K562 (cell line): Measurements from ENCODE around the gene LIMS2. TPM values are rescaled to one million over a fixed set of nuclear protein-coding genes. Genes with fewer than 3 reads are reported as not detected.

Source experiments
- BHLHE40 ChIP-seq: IDR thresholded peaks from 2 replicates; pipeline ENCODE4 v1.6.1; 2011; ENCODE audit warnings: low read length, improper control_type of control experiment
- CBX1 ChIP-seq: sonication (generic); IDR thresholded peaks from 2 replicates; pipeline ENCODE4 v1.6.1; 2016; ENCODE audit warnings: antibody characterized with exemption, low read depth, mild to moderate bottlenecking
- CBX3 ChIP-seq, 2 experiments: IDR thresholded peaks; 1 replicate in 1 of 2; 2 replicates in 1 of 2; pipeline ENCODE4 v1.6.1; 2012; ENCODE audit warnings: inconsistent platforms in 2 of 2, low read length in 2 of 2, borderline replicate concordance in 1 of 2, control low read depth in 1 of 2
- CREB5 ChIP-seq: fragments of 250-450 bp; sonication (Bioruptor Pico); IDR thresholded peaks from 2 replicates; pipeline ENCODE4 v1.5.0; 2020; ENCODE audit warnings: mild to moderate bottlenecking
- DMBX1 ChIP-seq: fragments of 250-450 bp; sonication (Bioruptor Pico); IDR thresholded peaks from 2 replicates; pipeline ENCODE4 v1.8.0; 2022; ENCODE audit warnings: inconsistent platforms, mild to moderate bottlenecking, moderate library complexity, borderline replicate concordance
- E2F1 ChIP-seq: sonication (generic); formaldehyde crosslinking; IDR thresholded peaks from 2 replicates; pipeline ENCODE4 v1.8.1; 2023; ENCODE audit warnings: mild to moderate bottlenecking, missing genetic modification reagents, moderate library complexity
- EHMT2 ChIP-seq: fragments of 450-650 bp; IDR thresholded peaks from 2 replicates; pipeline ENCODE4 v1.6.1; 2018; ENCODE audit warnings: antibody characterized with exemption
- HMG20A ChIP-seq: fragments of 450-650 bp; formaldehyde crosslinking; conservative IDR thresholded peaks from 2 replicates; pipeline ENCODE4 v1.4.0; 2020; ENCODE audit warnings: mild to moderate bottlenecking, mixed read lengths
- HMGN3 ChIP-seq: IDR thresholded peaks from 2 replicates; pipeline ENCODE4 v1.6.1; 2011; ENCODE audit warnings: borderline replicate concordance, low read depth, mild to moderate bottlenecking, mixed read lengths, low read length; ENCODE audit not compliant: insufficient read length; ENCODE audit errors: extremely low read depth
- MED1 ChIP-seq: sonication (generic); formaldehyde crosslinking; IDR thresholded peaks from 2 replicates; pipeline ENCODE4 v1.8.1; 2023; ENCODE audit warnings: missing genetic modification reagents, borderline replicate concordance
- MTA2 ChIP-seq: fragments of 450-650 bp; IDR thresholded peaks from 2 replicates; pipeline ENCODE4 v1.6.1; 2016; ENCODE audit warnings: low read depth
- NCOA6 ChIP-seq: fragments of 450-650 bp; IDR thresholded peaks from 2 replicates; pipeline ENCODE4 v1.6.1; 2017; ENCODE audit warnings: mild to moderate bottlenecking
- NFE2 ChIP-seq: IDR thresholded peaks from 2 replicates; pipeline ENCODE4 v1.6.1; 2014; ENCODE audit warnings: antibody characterized with exemption, low read depth
- NRF1 ChIP-seq, 2 experiments: fragments of 450-650 bp; IDR thresholded peaks in 1 of 2; conservative IDR thresholded peaks in 1 of 2; 2 replicates each; pipeline ENCODE4 v1.6.1; 2014; ENCODE audit warnings: mild to moderate bottlenecking in 2 of 2
- POLR2G ChIP-seq: fragments of 200-400 bp; formaldehyde crosslinking; IDR thresholded peaks from 2 replicates; pipeline ENCODE4 v1.6.1; 2017; ENCODE audit warnings: low read depth, mild to moderate bottlenecking, antibody characterized with exemption, low read length, moderate library complexity
- RNF219 ChIP-seq: fragments of 250-450 bp; sonication (Bioruptor Pico); IDR thresholded peaks from 2 replicates; pipeline ENCODE4 v1.5.0; 2022; ENCODE audit warnings: mild to moderate bottlenecking
- SMAD4 ChIP-seq: fragments of 250-450 bp; sonication (Bioruptor Pico); conservative IDR thresholded peaks from 2 replicates; pipeline ENCODE4 v1.8.0; 2021; ENCODE audit warnings: inconsistent platforms, mild to moderate bottlenecking, moderate library complexity
- ZBTB9 ChIP-seq: fragments of 450-650 bp; formaldehyde crosslinking; IDR thresholded peaks from 2 replicates; pipeline ENCODE4 v1.4.0; 2020; ENCODE audit warnings: mild to moderate bottlenecking, moderate library complexity
- ZEB2 ChIP-seq: fragments of 450-650 bp; IDR thresholded peaks from 2 replicates; pipeline ENCODE4 v1.6.1; 2016
- ZFX ChIP-seq: sonication (generic); formaldehyde crosslinking; IDR thresholded peaks from 2 replicates; pipeline ENCODE4 v1.8.0; 2022; ENCODE audit warnings: mild to moderate bottlenecking, missing genetic modification reagents, moderate library complexity
- ZNF146 ChIP-seq: IDR thresholded peaks from one replicate; pipeline ENCODE4 v1.6.1; 2018; ENCODE audit warnings: missing compliant biosample characterization; ENCODE audit not compliant: unreplicated experiment
- ZNF217 ChIP-seq: sonication (generic); formaldehyde crosslinking; IDR thresholded peaks from 2 replicates; pipeline ENCODE4 v1.8.0; 2022; ENCODE audit warnings: mild to moderate bottlenecking, missing genetic modification reagents
- ZNF24 ChIP-seq: fragments of 450-650 bp; IDR thresholded peaks from 2 replicates; pipeline ENCODE4 v1.6.1; 2016
- ZNF77 ChIP-seq: fragments of 250-450 bp; sonication (Bioruptor Pico); IDR thresholded peaks from 2 replicates; pipeline ENCODE4 v1.5.0; 2020
- polyA plus RNA-seq, 8 experiments: library from polyadenylated mRNA; depleted of rRNA in 4 of 8; stranded (reverse) in 5 of 8; unstranded in 3 of 8; fragments of >200 nt; fragmentation: Nextera tagmentation in 2 of 8; fragmentation: Illumina TruSeq in 1 of 8; extraction: Ambion mirVana in 2 of 8; extraction: Trizol in 1 of 8; gene quantifications; 2 replicates each; pipeline versions ENCODE4 v1.2.1 to v1.2.3, GENCODE V29; 2011 to 2014; ENCODE audit warnings: inconsistent platforms in 1 of 8, missing spikeins in 1 of 8
- total RNA-seq, 7 experiments: library from RNA; depleted of rRNA in 6 of 7; stranded (reverse); fragments of >200 nt in 6 of 7; fragmentation: Illumina TruSeq in 2 of 7; extraction: Trizol in 2 of 7; gene quantifications; 2 replicates each; pipeline versions ENCODE4 v1.2.1 to v1.2.3, GENCODE V29; 2011 to 2021; ENCODE audit warnings: low replicate concordance in 1 of 7

The LIMS2 gene
- total and polyA plus RNA-seq, 9 of the 15 experiments (the other 6 are each of a cell fraction or from before 2014, with no cell fraction given) = 0.04 to 0.22 TPM; not detected in 7

- TF ChIP-seq CBX3 (IDR thresholded peaks at IDR 0.05; ENCODE audit: borderline replicate concordance in 1 of 2, low read length in 2 of 2) (peak in 1 of 2 experiments; percentile 53; a peak in 1 of 3 replicates), ZNF24 (0 out of 2 replicates have a peak, but pooled peaks have one; percentile 8), HMGN3 (peak; percentile 77), NRF1 (conservative IDR thresholded peaks at IDR 0.05 in 1 of 2, IDR thresholded peaks at IDR 0.05 in 1 of 2) (peak; percentile 54 to 75; a peak in 2 of 4 replicates), ZNF217 (CRISPR knock-in tag) (no peak), CREB5 (CRISPR knock-in tag) (no peak), BHLHE40 (no peak), E2F1 (0 out of 2 replicates have a peak, but pooled peaks have one; percentile 28), RNF219 (CRISPR knock-in tag) (no peak), MTA2 (no peak), ZNF77 (CRISPR knock-in tag) (no peak), DMBX1 (CRISPR knock-in tag) (no peak), SMAD4 (peak; percentile 73), MED1 (CRISPR knock-in tag) (no peak; the same call in 1 of the 2 replicates), ZNF146 (no peak), POLR2G (peak; percentile 78), ZFX (CRISPR knock-in tag) (peak; percentile 70), NFE2 (no peak), NCOA6 (no peak), ZBTB9 (CRISPR knock-in tag) (peak; percentile 44; the same call in 1 of the 2 replicates), CBX1 (peak; percentile 53; the same call in 1 of the 2 replicates), HMG20A (CRISPR knock-in tag) (no peak), ZEB2 (no peak), EHMT2 (no peak)
Measured at GRCh38 chr2:127701651-127702394, 26.5 kb upstream of the LIMS2 start (continued).
